Measurements from ENCODE around the gene EPHA5.

EPHA5 gene

DNA sequence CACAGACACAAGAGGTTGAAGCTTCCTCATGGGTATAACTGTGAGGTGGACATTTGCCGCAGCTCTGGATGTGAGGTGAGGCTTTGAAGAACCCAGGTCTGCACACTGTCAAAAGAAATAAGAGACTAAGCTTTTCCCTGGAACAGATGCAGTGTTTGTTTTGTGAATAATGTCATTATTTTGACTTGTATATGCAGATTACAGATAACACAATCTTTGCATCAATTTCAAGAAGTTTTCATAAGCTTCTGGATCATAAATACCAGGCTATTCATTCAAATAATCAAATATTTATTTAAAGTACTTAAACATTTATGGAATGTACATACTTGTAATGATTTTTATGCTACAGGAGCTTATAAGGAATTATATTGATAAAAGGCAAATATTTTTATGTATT lies 174.8 kb downstream of the EPHA5 start:
- ATAC-seq = no peak
- TF ChIP-seq ZFP3 (CRISPR knock-in tag; IDR thresholded peaks at IDR 0.05) = no peak
- TF ChIP-seq SNAI2 (CRISPR knock-in tag; IDR thresholded peaks at IDR 0.05) = no peak
- TF ChIP-seq PPARA (CRISPR knock-in tag; IDR thresholded peaks at IDR 0.05; ENCODE audit: borderline replicate concordance) = no peak
- TF ChIP-seq, protein P1, sequence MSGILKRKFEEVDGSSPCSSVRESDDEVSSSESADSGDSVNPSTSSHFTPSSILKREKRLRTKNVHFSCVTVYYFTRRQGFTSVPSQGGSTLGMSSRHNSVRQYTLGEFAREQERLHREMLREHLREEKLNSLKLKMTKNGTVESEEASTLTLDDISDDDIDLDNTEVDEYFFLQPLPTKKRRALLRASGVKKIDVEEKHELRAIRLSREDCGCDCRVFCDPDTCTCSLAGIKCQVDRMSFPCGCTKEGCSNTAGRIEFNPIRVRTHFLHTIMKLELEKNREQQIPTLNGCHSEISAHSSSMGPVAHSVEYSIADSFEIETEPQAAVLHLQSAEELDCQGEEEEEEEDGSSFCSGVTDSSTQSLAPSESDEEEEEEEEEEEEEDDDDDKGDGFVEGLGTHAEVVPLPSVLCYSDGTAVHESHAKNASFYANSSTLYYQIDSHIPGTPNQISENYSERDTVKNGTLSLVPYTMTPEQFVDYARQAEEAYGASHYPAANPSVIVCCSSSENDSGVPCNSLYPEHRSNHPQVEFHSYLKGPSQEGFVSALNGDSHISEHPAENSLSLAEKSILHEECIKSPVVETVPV (CRISPR knock-in tag; IDR thresholded peaks at IDR 0.05) = no peak
- no peak for TF ChIP-seq ZNF565 (CRISPR knock-in tag; conservative IDR thresholded peaks at IDR 0.05; ENCODE audit: low read depth)
- no peak for TF ChIP-seq OSR1 (CRISPR knock-in tag; IDR thresholded peaks at IDR 0.05)
- TF ChIP-seq ZFP30 (CRISPR knock-in tag; IDR thresholded peaks at IDR 0.05) = no peak
- TF ChIP-seq ISL1 (CRISPR knock-in tag; IDR thresholded peaks at IDR 0.05) = no peak
- no peak for TF ChIP-seq ZNF8 (CRISPR knock-in tag; IDR thresholded peaks at IDR 0.05)
- no peak for TF ChIP-seq GLIS3 (CRISPR knock-in tag; IDR thresholded peaks at IDR 0.05)
- no peak for TF ChIP-seq TCF4 (CRISPR knock-in tag; IDR thresholded peaks at IDR 0.05; ENCODE audit: borderline replicate concordance)
- TF ChIP-seq, protein P2, sequence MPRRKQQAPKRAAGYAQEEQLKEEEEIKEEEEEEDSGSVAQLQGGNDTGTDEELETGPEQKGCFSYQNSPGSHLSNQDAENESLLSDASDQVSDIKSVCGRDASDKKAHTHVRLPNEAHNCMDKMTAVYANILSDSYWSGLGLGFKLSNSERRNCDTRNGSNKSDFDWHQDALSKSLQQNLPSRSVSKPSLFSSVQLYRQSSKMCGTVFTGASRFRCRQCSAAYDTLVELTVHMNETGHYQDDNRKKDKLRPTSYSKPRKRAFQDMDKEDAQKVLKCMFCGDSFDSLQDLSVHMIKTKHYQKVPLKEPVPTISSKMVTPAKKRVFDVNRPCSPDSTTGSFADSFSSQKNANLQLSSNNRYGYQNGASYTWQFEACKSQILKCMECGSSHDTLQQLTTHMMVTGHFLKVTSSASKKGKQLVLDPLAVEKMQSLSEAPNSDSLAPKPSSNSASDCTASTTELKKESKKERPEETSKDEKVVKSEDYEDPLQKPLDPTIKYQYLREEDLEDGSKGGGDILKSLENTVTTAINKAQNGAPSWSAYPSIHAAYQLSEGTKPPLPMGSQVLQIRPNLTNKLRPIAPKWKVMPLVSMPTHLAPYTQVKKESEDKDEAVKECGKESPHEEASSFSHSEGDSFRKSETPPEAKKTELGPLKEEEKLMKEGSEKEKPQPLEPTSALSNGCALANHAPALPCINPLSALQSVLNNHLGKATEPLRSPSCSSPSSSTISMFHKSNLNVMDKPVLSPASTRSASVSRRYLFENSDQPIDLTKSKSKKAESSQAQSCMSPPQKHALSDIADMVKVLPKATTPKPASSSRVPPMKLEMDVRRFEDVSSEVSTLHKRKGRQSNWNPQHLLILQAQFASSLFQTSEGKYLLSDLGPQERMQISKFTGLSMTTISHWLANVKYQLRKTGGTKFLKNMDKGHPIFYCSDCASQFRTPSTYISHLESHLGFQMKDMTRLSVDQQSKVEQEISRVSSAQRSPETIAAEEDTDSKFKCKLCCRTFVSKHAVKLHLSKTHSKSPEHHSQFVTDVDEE (CRISPR knock-in tag; IDR thresholded peaks at IDR 0.05) = no peak

DNA sequence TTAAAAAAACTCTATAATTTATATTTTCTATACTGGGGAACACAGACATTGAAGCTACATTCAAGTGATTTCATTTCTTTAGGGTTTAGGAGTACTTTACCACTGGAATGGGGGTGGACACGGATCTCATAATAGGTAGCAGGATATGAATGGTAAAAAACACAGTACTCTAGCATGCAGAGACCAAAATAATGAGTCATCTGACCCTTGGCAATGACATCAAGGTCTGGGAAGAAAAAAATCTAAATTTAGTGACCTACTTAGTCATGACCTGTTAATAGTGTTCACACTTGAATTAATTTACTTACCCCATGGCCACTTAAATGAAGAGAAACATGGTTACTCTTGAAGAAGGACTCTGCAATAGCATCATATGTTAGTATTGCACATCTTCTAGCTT lies 187.9 kb downstream of the EPHA5 start:
- no peak for ATAC-seq
- TF ChIP-seq, protein P1 (CRISPR knock-in tag; IDR thresholded peaks at IDR 0.05) = no peak
- TF ChIP-seq ZC3H10 (CRISPR knock-in tag; IDR thresholded peaks at IDR 0.05) = no peak
- TF ChIP-seq, protein P2 (CRISPR knock-in tag; IDR thresholded peaks at IDR 0.05) = no peak
- no peak for TF ChIP-seq ZFP30 (CRISPR knock-in tag; IDR thresholded peaks at IDR 0.05)
- TF ChIP-seq PPARA (CRISPR knock-in tag; IDR thresholded peaks at IDR 0.05; ENCODE audit: borderline replicate concordance) = no peak
- no peak for TF ChIP-seq TCF4 (CRISPR knock-in tag; IDR thresholded peaks at IDR 0.05; ENCODE audit: borderline replicate concordance)
- TF ChIP-seq ZNF8 (CRISPR knock-in tag; IDR thresholded peaks at IDR 0.05) = no peak
- TF ChIP-seq ARNTL (CRISPR knock-in tag; IDR thresholded peaks at IDR 0.05; ENCODE audit: borderline replicate concordance, low read depth) = no peak

DNA sequence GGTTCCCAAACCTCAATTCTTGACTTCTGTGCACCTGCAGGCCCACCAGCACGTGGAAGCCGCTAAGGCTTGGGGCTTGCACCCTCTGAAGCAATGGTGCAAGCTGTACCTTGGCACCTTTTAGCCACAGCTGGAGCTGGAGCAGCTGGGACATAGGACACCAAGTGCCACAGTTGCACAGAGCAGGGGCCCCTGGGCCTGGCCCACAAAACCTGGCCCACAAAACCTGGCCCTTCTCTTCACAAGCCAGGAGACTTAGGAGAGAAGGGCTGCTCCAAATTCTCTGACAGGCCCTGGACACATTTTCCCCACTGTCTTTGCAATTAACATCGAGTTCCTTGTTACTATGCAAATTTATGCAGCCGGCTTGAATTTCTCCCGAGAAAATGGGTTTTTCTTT lies 197.8 kb downstream of the EPHA5 start:
- no peak for ATAC-seq
- TF ChIP-seq, protein P3, sequence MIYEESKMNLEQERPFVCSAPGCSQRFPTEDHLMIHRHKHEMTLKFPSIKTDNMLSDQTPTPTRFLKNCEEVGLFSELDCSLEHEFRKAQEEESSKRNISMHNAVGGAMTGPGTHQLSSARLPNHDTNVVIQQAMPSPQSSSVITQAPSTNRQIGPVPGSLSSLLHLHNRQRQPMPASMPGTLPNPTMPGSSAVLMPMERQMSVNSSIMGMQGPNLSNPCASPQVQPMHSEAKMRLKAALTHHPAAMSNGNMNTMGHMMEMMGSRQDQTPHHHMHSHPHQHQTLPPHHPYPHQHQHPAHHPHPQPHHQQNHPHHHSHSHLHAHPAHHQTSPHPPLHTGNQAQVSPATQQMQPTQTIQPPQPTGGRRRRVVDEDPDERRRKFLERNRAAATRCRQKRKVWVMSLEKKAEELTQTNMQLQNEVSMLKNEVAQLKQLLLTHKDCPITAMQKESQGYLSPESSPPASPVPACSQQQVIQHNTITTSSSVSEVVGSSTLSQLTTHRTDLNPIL (CRISPR knock-in tag; IDR thresholded peaks at IDR 0.05; ENCODE audit: low read depth) = no peak
- TF ChIP-seq, protein P4, sequence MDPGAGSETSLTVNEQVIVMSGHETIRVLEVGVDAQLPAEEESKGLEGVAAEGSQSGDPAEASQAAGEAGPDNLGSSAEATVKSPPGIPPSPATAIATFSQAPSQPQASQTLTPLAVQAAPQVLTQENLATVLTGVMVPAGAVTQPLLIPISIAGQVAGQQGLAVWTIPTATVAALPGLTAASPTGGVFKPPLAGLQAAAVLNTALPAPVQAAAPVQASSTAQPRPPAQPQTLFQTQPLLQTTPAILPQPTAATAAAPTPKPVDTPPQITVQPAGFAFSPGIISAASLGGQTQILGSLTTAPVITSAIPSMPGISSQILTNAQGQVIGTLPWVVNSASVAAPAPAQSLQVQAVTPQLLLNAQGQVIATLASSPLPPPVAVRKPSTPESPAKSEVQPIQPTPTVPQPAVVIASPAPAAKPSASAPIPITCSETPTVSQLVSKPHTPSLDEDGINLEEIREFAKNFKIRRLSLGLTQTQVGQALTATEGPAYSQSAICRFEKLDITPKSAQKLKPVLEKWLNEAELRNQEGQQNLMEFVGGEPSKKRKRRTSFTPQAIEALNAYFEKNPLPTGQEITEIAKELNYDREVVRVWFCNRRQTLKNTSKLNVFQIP (CRISPR knock-in tag; IDR thresholded peaks at IDR 0.05; ENCODE audit: borderline replicate concordance, low read depth) = no peak
- TF ChIP-seq TCF4 (CRISPR knock-in tag; IDR thresholded peaks at IDR 0.05; ENCODE audit: borderline replicate concordance) (no peak), ZFP30 (CRISPR knock-in tag; IDR thresholded peaks at IDR 0.05) (no peak), ZFP3 (CRISPR knock-in tag; IDR thresholded peaks at IDR 0.05) (no peak), ARNTL (CRISPR knock-in tag; IDR thresholded peaks at IDR 0.05; ENCODE audit: borderline replicate concordance, low read depth) (no peak), GLIS3 (CRISPR knock-in tag; IDR thresholded peaks at IDR 0.05) (no peak), ESRRG (CRISPR knock-in tag; IDR thresholded peaks at IDR 0.05) (no peak), ZNF8 (CRISPR knock-in tag; IDR thresholded peaks at IDR 0.05) (no peak), PPARA (CRISPR knock-in tag; IDR thresholded peaks at IDR 0.05; ENCODE audit: borderline replicate concordance) (no peak), CSDC2 (CRISPR knock-in tag; IDR thresholded peaks at IDR 0.05) (no peak), ZC3H10 (CRISPR knock-in tag; IDR thresholded peaks at IDR 0.05) (no peak), ZNF565 (CRISPR knock-in tag; conservative IDR thresholded peaks at IDR 0.05; ENCODE audit: low read depth) (no peak), BACH2 (CRISPR knock-in tag; IDR thresholded peaks at IDR 0.05; ENCODE audit: borderline replicate concordance) (no peak)
- TF ChIP-seq, protein P1 (CRISPR knock-in tag; IDR thresholded peaks at IDR 0.05) = no peak
- TF ChIP-seq, protein P5, sequence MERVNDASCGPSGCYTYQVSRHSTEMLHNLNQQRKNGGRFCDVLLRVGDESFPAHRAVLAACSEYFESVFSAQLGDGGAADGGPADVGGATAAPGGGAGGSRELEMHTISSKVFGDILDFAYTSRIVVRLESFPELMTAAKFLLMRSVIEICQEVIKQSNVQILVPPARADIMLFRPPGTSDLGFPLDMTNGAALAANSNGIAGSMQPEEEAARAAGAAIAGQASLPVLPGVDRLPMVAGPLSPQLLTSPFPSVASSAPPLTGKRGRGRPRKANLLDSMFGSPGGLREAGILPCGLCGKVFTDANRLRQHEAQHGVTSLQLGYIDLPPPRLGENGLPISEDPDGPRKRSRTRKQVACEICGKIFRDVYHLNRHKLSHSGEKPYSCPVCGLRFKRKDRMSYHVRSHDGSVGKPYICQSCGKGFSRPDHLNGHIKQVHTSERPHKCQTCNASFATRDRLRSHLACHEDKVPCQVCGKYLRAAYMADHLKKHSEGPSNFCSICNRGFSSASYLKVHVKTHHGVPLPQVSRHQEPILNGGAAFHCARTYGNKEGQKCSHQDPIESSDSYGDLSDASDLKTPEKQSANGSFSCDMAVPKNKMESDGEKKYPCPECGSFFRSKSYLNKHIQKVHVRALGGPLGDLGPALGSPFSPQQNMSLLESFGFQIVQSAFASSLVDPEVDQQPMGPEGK (CRISPR knock-in tag; IDR thresholded peaks at IDR 0.05; ENCODE audit: borderline replicate concordance) = no peak

All from SK-N-SH treated with all-trans-retinoic acid at 6 μM for 48 hours (cell line).